Prostate gland (tissue), 2 donors: ENCODE measurements around the gene COMT. TPM values are rescaled to one million over a fixed set of nuclear protein-coding genes. Genes with fewer than 3 reads are reported as not detected.

Source experiments
- DNase-seq: peaks from one replicate; pipeline ENCODE4 v3.0.0-alpha.2; 2019; ENCODE audit warnings: low spot score
- H3K27ac ChIP-seq, 2 donors: fragments of 200-600 bp; sonication (generic); 2 replicates each; pipeline ENCODE4 v1.5.1; 2017 to 2019
- H3K27me3 ChIP-seq: fragments of 200-600 bp; sonication (generic); replicated peaks from 2 replicates; pipeline ENCODE4 v1.5.1; 2019; ENCODE audit not compliant: insufficient read depth
- H3K36me3 ChIP-seq, 2 donors: fragments of 200-600 bp; sonication (generic); 1 replicate in 1 of 2; 2 replicates in 1 of 2; pipeline versions ENCODE4 v1.5.1 to v1.8.1; 2017 to 2019
- H3K4me1 ChIP-seq: fragments of 200-600 bp; sonication (generic); replicated peaks from 2 replicates; pipeline ENCODE4 v1.5.1; 2019
- H3K4me3 ChIP-seq, 2 donors: fragments of 200-600 bp; sonication (generic); 2 replicates each; pipeline ENCODE4 v1.5.1; 2017 to 2019
- H3K9me3 ChIP-seq: fragments of 200-600 bp; sonication (generic); 2 replicates; pipeline ENCODE4 v1.5.1; 2017
- POLR2A ChIP-seq: fragments of 450-650 bp; IDR thresholded peaks from one replicate; pipeline ENCODE4 v1.6.1; 2016; ENCODE audit warnings: antibody characterized with exemption, mild to moderate bottlenecking
- POLR2AphosphoS5 ChIP-seq: sonication (generic); formaldehyde crosslinking; IDR thresholded peaks from one replicate; pipeline ENCODE4 v1.6.1; 2017; ENCODE audit warnings: antibody characterized with exemption
- WGBS: methylation state at CpG from one replicate; pipeline ENCODE4 v1.1.5; 2018; 5-methylcytosine and 5-hydroxymethylcytosine counted together
- intact Hi-C: fragments of 100-400 bp; cut with DNase I; formaldehyde crosslinking; loops from one replicate; pipeline ENCODE4 v1.14.2; 2022
- total RNA-seq, 2 donors: library from RNA; depleted of rRNA; stranded (reverse); fragments of >200 nt; gene quantifications; one replicate each; pipeline ENCODE4 v1.1.0, GENCODE V29; 2016
- TF ChIP-seq, protein P1 (sequence below), 4 experiments: fragments of 200-600 bp in 2 of 4; fragments of 450-650 bp in 2 of 4; sonication (generic) in 2 of 4; IDR thresholded peaks; 1 replicate in 3 of 4; 2 replicates in 1 of 4; pipeline ENCODE4 v1.5.1; 2016 to 2019; ENCODE audit warnings: antibody characterized with exemption in 4 of 4, mild to moderate bottlenecking in 2 of 4, moderate library complexity in 2 of 4

COMT gene
- total RNA-seq, 2 donors from 2014 or later: 456 to 513 TPM

DNA sequence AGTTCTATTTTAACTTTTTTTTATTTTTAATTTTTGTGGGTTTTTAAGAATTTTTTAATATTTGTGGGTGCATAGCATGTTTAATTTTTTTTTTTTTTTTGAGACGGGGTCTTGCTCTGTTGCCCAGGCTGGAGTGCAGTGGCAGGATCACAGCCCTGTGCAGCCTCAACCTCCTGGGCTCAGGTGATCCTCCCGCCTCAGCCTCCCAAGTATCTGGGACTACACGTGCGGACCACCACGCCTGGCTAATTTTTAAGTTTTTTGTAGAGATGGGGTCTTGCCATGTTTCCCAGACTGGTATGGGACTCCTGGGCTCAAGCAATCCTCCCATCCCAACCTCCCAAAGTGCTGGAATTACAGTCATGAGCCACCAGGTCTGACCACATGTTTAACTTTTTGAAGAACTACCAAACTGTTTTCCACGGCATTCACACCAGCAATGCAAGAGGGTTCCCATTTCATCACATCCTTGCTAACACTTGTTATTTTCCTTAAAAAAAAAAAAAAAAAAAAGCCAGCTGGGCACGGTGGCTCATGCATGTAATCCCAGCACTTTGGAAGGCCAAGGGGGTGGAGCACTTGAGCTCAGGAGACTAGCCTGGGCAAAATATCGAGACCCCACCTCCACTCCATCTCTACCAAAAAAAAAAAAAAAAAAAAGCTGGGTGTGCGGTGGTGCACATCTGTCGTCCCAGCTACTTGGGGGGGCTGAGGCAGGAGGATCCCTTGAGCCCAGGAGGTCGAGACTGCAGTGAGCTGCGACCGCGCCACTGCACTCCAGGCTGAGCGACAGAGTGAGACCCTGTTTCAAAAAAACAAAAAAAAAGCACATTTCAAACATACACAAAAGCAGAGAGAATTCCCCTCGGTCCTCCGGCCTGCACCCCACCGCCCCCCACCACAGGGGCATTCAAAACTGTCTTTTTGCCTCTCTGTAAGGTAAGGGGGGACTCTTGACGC, 16.8 kb downstream of the COMT start:
- Histone ChIP-seq H3K36me3 (no peaks in the 10 kb centered on the region), H3K4me1 (peaks cover 19% of the 10 kb centered on the region), H3K4me3 (no peak overlapping the region), H3K27ac (peak overlapping the region; percentile 64 to 66), H3K9me3 (no peaks in the 10 kb centered on the region), H3K27me3 (no peaks in the 10 kb centered on the region)
- DNase-seq: no peak
- TF ChIP-seq, protein P1, sequence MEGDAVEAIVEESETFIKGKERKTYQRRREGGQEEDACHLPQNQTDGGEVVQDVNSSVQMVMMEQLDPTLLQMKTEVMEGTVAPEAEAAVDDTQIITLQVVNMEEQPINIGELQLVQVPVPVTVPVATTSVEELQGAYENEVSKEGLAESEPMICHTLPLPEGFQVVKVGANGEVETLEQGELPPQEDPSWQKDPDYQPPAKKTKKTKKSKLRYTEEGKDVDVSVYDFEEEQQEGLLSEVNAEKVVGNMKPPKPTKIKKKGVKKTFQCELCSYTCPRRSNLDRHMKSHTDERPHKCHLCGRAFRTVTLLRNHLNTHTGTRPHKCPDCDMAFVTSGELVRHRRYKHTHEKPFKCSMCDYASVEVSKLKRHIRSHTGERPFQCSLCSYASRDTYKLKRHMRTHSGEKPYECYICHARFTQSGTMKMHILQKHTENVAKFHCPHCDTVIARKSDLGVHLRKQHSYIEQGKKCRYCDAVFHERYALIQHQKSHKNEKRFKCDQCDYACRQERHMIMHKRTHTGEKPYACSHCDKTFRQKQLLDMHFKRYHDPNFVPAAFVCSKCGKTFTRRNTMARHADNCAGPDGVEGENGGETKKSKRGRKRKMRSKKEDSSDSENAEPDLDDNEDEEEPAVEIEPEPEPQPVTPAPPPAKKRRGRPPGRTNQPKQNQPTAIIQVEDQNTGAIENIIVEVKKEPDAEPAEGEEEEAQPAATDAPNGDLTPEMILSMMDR (IDR thresholded peaks at IDR 0.05): no peak
- TF ChIP-seq POLR2AphosphoS5 (no peak), POLR2A (no peak)
- intact Hi-C loops: no loop called here
- 72% methylated on average over 19 of the region's 19 CpGs for WGBS

DNA sequence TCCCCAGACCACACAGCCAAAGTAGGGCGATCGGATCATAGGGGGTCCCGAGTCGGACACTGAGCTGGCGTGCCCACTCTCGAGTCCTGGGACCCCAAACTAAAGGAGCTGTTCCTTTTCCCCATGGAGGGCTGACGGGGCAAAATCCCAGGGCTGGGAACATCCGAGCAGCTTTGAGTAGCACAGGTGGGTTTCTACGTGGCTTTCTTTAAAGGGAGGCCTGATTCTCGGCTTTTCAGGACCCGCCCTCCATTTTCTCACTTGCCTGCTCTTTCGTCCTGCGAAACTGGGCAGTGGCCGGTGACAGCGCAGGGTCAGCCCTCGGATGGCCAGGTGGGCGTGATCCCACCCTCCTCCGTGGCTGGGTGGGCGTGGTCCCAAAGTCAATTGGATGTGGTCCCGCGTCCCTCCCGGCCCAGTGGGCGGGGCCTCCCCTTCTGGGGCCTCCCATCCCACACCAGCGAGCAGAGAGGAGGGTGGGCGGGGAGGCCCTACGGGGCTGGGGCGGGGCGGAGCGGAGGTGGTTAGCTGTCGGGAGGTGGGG, 17.5 kb downstream of the COMT start:
- peaks cover 24% of the 10 kb centered on the region for H3K4me1 ChIP-seq

DNA sequence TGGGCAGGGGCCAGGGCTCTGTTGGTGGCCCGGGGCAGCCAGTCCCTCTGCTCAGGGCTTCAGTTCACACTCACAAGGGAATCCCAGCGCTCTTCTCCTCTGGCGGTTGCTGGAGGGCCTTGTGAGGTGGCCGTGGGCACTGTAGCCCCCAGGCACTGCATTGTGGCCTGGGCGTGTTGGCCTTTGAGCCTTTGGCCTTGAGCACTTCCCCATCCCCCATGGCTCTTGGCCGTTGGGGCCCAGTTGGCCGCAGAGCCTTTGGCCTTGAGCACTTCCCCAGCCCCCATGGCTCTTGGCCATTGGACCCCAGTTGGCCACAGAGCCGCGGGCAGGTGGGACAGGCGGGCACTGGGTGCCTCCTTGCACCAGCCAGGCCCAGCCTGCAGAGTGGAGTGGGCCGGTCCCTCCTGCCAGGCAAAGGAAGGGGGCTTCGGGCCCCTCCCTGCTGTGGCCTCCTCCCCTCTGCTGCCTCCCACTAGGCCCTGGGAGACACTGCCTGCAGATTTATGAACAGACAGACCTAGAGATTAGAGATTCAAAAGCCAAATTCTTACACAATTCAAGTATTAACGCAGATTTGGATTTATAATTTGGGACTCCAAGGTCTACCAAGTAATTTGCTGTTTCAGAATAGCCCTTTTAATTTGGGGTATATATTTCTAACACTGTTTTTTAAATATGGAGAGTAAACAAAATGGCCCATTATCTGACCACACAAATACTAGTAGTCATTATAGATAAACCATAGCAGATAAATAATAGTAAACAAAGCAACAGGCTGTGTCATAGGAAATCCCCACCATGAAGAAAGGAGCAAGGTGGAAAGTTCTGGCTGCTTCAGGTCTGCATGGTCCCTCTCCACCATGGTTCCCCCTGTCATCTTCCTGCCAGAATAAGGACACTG, 18.3 kb downstream of the COMT start:
- intact Hi-C loops: no loop called here
- H3K9me3 ChIP-seq: no peaks in the 10 kb centered on the region
- DNase-seq: no peak
- H3K4me1 ChIP-seq: peaks cover 24% of the 10 kb centered on the region
- no peaks in the 10 kb centered on the region for H3K27me3 ChIP-seq
- 24% methylated on average over 5 of the region's 13 CpGs for WGBS
- peak overlapping the region; percentile 64 to 66 for H3K27ac ChIP-seq
- no peaks in the 10 kb centered on the region for H3K36me3 ChIP-seq
- H3K4me3 ChIP-seq: peak overlapping the region; percentile 11 to 21
- TF ChIP-seq, protein P1 (IDR thresholded peaks at IDR 0.05): no peak
- TF ChIP-seq POLR2AphosphoS5 (no peak), POLR2A (no peak)

More for the DNA sequence above, 17.5 kb downstream of the COMT start:
- Histone ChIP-seq H3K4me3 (peak overlapping the region; percentile 11 to 21), H3K36me3 (no peaks in the 10 kb centered on the region), H3K27ac (peak overlapping the region; percentile 64 to 66), H3K27me3 (no peaks in the 10 kb centered on the region), H3K9me3 (no peaks in the 10 kb centered on the region)
- DNase-seq: peak; percentile 73
- WGBS: 22% methylated on average over 20 of the region's 30 CpGs
- TF ChIP-seq POLR2A: no peak
- peak; percentile 39 for TF ChIP-seq POLR2AphosphoS5
- TF ChIP-seq, protein P1 (IDR thresholded peaks at IDR 0.05): no peak
- intact Hi-C loops: no loop called here

DNA sequence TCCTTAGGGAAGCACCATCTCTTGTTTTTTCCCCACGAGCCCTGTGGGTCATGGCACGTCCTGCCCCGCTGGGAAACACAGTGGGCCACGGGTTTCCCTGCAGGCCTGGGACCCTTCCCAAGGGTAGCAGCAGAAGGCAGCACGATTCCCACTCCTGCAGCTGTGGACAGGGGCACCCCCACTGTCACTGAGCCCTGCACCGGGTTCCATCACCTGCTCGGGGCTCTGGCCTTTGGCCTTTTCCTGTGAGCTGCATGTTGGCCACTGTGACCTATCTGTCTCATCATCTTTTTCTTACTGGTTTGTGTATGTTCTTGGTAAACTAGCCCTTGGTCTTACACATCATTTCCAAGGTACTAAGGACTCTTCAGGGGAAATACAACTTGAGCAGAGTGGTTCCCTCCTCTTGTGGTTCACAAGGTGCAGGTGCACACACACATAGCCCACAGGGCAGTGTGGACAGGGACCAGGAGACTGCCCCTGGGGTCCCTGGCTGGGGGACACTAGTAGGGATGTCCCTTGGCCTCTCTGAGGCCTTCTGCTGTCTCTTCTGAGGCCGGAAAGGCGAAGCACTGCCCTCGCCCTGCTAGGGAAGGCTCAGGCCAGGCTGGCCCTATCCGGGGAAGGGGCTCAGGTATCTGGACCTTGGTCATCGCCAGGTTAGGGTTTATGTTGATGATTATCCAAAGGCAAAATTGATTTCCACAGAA, 19.1 kb downstream of the COMT start:
- Histone ChIP-seq H3K27ac (peak overlapping the region in 1 of 2 donors; percentile 66), H3K9me3 (no peaks in the 10 kb centered on the region), H3K27me3 (no peaks in the 10 kb centered on the region), H3K4me3 (no peak overlapping the region), H3K4me1 (peaks cover 17% of the 10 kb centered on the region), H3K36me3 (no peaks in the 10 kb centered on the region)
- no peak for DNase-seq
- 86% methylated on average over 12 of the region's 12 CpGs for WGBS
- TF ChIP-seq POLR2AphosphoS5 (no peak), POLR2A (no peak)
- TF ChIP-seq, protein P1 (IDR thresholded peaks at IDR 0.05): no peak
- intact Hi-C loops: no loop called here
